PC-9 (cell line): Measurements from ENCODE around the gene ARHGEF5. TPM values are rescaled to one million over a fixed set of nuclear protein-coding genes. Genes with fewer than 3 reads are reported as not detected.

Experiments
- BruUV-seq: library from RNA; stranded (reverse); fragments of 400-500 nt; replicated peaks from 2 replicates; lab custom pipeline; 2021; lab: Mats Ljungman, UMichigan
- CTCF ChIA-PET: fragments of 300-600 bp; sonication (Branson Sonifier 250); formaldehyde crosslinking; loops from one replicate; lab custom pipeline; 2022; ENCODE audit warnings: antibody characterized with exemption; lab: Charles Lee
- POLR2A ChIA-PET: fragments of 300-600 bp; sonication (Branson Sonifier 250); formaldehyde crosslinking; loops from one replicate; lab custom pipeline; 2022; ENCODE audit warnings: antibody characterized with exemption; ENCODE audit not compliant: unreplicated experiment; lab: Charles Lee
- DNase-seq, 2 experiments: peaks; one replicate each; pipeline versions ENCODE4 v3.0.0 to v3.0.0-alpha.2; 2015 to 2022; ENCODE audit warnings: mixed read lengths in 1 of 2
- H2AFZ ChIP-seq: fragments of 200-600 bp; sonication (generic); 2 replicates; pipeline ENCODE4 v1.8.1; 2017; ENCODE audit warnings: antibody characterized with exemption
- H3F3A ChIP-seq: fragments of 200-600 bp; sonication (generic); 2 replicates; pipeline ENCODE4 v1.8.1; 2017; ENCODE audit warnings: antibody characterized with exemption, mild to moderate bottlenecking, low read depth; ENCODE audit not compliant: insufficient read depth
- H3K27ac ChIP-seq: fragments of 200-600 bp; sonication (generic); 2 replicates; pipeline ENCODE4 v1.6.1; 2016; ENCODE audit warnings: mixed run types
- H3K27me3 ChIP-seq: fragments of 200-600 bp; sonication (generic); 2 replicates; pipeline ENCODE4 v1.6.1; 2016; ENCODE audit warnings: low read depth, mixed run types; ENCODE audit not compliant: insufficient read depth
- H3K36me3 ChIP-seq: fragments of 200-600 bp; sonication (generic); 2 replicates; pipeline ENCODE4 v1.6.1; 2016; ENCODE audit warnings: low read depth, mixed run types
- H3K4me1 ChIP-seq: fragments of 200-600 bp; sonication (generic); replicated peaks from 2 replicates; pipeline ENCODE4 v1.6.1; 2016; ENCODE audit warnings: mixed run types; ENCODE audit not compliant: insufficient read depth
- H3K4me2 ChIP-seq: fragments of 200-600 bp; sonication (generic); 2 replicates; pipeline ENCODE4 v1.6.1; 2017; ENCODE audit warnings: mixed run types
- H3K4me3 ChIP-seq: fragments of 200-600 bp; sonication (generic); 2 replicates; pipeline ENCODE4 v1.6.1; 2016; ENCODE audit warnings: mixed run types
- H3K79me2 ChIP-seq: fragments of 200-600 bp; sonication (generic); 2 replicates; pipeline ENCODE4 v1.6.1; 2017; ENCODE audit warnings: low read depth, mixed run types
- H3K9me2 ChIP-seq: fragments of 200-600 bp; sonication (generic); 2 replicates; pipeline ENCODE4 v1.8.1; 2017; ENCODE audit warnings: mild to moderate bottlenecking; ENCODE audit not compliant: insufficient read depth
- H3K9me3 ChIP-seq: fragments of 200-600 bp; sonication (generic); 2 replicates; pipeline ENCODE4 v1.8.1; 2016; ENCODE audit warnings: low read depth; ENCODE audit not compliant: insufficient read depth
- H4K20me1 ChIP-seq: fragments of 200-600 bp; sonication (generic); 2 replicates; pipeline ENCODE4 v1.8.1; 2017; ENCODE audit not compliant: insufficient read depth
- CTCF ChIP-seq: fragments of 200-600 bp; sonication (generic); conservative IDR thresholded peaks from 2 replicates; pipeline ENCODE4 v1.6.1; 2017; ENCODE audit warnings: mixed run types, antibody characterized with exemption, mild to moderate bottlenecking, moderate library complexity
- EZH2 ChIP-seq: fragments of 200-600 bp; sonication (generic); IDR thresholded peaks from 2 replicates; pipeline ENCODE4 v1.8.0; 2017; ENCODE audit warnings: antibody characterized with exemption, low read depth
- intact Hi-C: fragments of 100-400 bp; cut with micrococcal nuclease; formaldehyde crosslinking; loops from one replicate; pipeline ENCODE4 v1.10.0; 2022; ENCODE audit not compliant: unreplicated experiment
- total RNA-seq: library from RNA; stranded (reverse); gene quantifications from 2 replicates; pipeline ENCODE4 v1.2.3, GENCODE V29; 2021

ARHGEF5 gene
- total RNA-seq, 1 experiment from 2014 or later: 50.1 TPM

GRCh38 chr7:144384555-144385245, 29.5 kb downstream of the ARHGEF5 start:
- H3K9me2 ChIP-seq: no peaks in the 10 kb centered on the region
- intact Hi-C loops: no loop called here
- H3K4me2 ChIP-seq: no peak overlapping the region
- H3K36me3 ChIP-seq: no peaks in the 10 kb centered on the region; the same call in 1 of the 2 replicates
- no peaks in the 10 kb centered on the region for H3F3A ChIP-seq
- TF ChIP-seq EZH2 (no peak), CTCF (no peak)
- no peaks in the 10 kb centered on the region for H4K20me1 ChIP-seq
- no peaks in the 10 kb centered on the region for H3K79me2 ChIP-seq
- no peaks in the 10 kb centered on the region for H3K9me3 ChIP-seq
- BruUV-seq: no TSS peak
- ChIA-PET POLR2A (no interaction called here), CTCF (no interaction called here)
- no peaks in the 10 kb centered on the region for H3K27me3 ChIP-seq
- peak in 1 of 2 experiments; percentile 41 for DNase-seq
- 0 out of 2 replicates have a peak, but pooled peaks cover 6% of the 10 kb centered on the region for H3K4me1 ChIP-seq
- H2AFZ ChIP-seq: no peak overlapping the region
- H3K4me3 ChIP-seq: no peak overlapping the region
- no peak overlapping the region for H3K27ac ChIP-seq

- no peak overlapping the region for H3K4me2 ChIP-seq
These were observed 31.5 kb downstream of the ARHGEF5 start for GRCh38 chr7:144386741-144387140.

GRCh38 chr7:144388950-144389349, 33.7 kb downstream of the ARHGEF5 start:
- Histone ChIP-seq H3K4me3 (no peak overlapping the region), H3F3A (no peaks in the 10 kb centered on the region), H3K27ac (no peak overlapping the region), H3K4me1 (0 out of 2 replicates have a peak, but pooled peaks cover 6% of the 10 kb centered on the region), H3K79me2 (no peaks in the 10 kb centered on the region), H2AFZ (no peak overlapping the region), H3K4me2 (no peak overlapping the region), H4K20me1 (no peaks in the 10 kb centered on the region), H3K27me3 (0 out of 2 replicates have a peak, but pooled peaks cover 1% of the 10 kb centered on the region), H3K36me3 (no peaks in the 10 kb centered on the region), H3K9me3 (no peaks in the 10 kb centered on the region), H3K9me2 (no peaks in the 10 kb centered on the region)
- ChIA-PET CTCF (no interaction called here), POLR2A (no interaction called here)
- intact Hi-C loops: no loop called here
- no TSS peak for BruUV-seq
- TF ChIP-seq EZH2: no peak
- no peak for DNase-seq

More at GRCh38 chr7:144386741-144387140, 31.5 kb downstream of the ARHGEF5 start:
- no peaks in the 10 kb centered on the region for H3K9me2 ChIP-seq
- POLR2A ChIA-PET: no interaction called here
- no peak overlapping the region for H3K4me3 ChIP-seq
- no peaks in the 10 kb centered on the region for H3K36me3 ChIP-seq
- H4K20me1 ChIP-seq: no peaks in the 10 kb centered on the region
- H3K9me3 ChIP-seq: no peaks in the 10 kb centered on the region
- H3K4me1 ChIP-seq: 0 out of 2 replicates have a peak, but pooled peaks cover 6% of the 10 kb centered on the region
- no TSS peak for BruUV-seq
- CTCF ChIA-PET: no interaction called here
- no peak for DNase-seq
- TF ChIP-seq EZH2 (no peak), CTCF (no peak)
- no peak overlapping the region for H3K27ac ChIP-seq
- no peaks in the 10 kb centered on the region for H3K27me3 ChIP-seq
- no peaks in the 10 kb centered on the region for H3F3A ChIP-seq
- H2AFZ ChIP-seq: no peak overlapping the region
- intact Hi-C loops: no loop called here
- H3K79me2 ChIP-seq: no peaks in the 10 kb centered on the region
